SW480 (cell line): ENCODE data around the gene ABLIM3.

ENCODE experiments used
- DNase-seq: peaks from one replicate; pipeline ENCODE4 v3.0.0-alpha.2; 2016; ENCODE audit warnings: low spot score

The ABLIM3 gene

DNA sequence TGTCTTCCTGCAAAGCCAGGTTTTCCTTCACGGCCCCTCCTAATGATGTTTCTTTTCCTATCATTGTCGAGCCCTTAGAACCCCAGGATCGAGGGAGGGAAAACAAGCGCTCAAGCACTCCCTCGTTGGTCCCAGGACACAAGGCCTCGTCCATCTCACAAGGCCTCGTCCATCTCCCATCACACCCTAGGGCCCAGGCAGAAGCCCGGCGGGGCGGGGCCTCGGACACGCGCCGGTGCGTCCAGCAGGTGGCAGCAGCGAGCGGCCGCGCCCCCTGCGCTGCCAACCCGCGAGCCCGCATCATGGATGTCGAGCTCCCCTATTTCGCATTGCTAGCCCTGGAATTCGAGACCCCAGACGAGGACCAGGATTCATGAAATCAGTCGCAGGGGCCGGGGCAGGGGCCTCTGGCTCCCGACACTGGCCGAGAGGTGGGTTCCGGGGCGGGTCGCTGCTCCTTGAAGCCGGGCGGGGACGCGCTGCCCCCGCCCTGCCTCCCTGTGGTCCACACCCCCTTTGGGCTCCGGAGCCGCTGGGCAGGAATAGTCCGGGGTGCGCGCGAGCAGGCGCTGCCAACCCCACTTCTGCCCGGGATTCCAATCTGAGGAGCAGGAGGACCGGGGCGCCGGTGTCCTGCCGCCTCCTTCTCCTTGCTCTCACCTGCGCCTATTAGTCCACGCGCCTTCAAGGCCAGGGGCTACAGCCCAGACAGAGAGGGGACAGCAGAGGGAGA is at the start of gene ABLIM3:
TSS of gene ABLIM3 (plus strand) at position 270 of the 733 bp plus-strand sequence. CDS start 603 bp downstream, outside the sequence.
- peak; percentile 68 for DNase-seq

DNA sequence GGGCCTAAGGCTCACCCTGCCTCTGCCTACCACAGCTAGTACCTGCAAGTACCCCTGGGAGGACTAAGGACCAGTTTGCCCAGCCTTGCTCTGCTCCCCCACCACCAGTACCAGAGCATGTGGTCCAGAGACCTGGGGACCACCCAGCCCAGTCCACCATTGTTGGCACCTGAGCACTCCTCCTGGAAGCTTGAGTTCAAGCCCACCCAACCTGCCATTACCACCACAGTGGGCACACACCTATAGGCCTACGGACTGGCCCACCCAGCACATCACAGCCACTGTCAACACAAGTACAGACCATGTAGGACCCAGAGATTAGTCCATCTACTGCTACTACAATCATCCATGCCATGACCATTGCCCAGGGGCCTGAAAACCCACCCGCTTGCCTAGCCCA is 47.7 kb upstream of the ABLIM3 start:
- no peak for DNase-seq

DNA sequence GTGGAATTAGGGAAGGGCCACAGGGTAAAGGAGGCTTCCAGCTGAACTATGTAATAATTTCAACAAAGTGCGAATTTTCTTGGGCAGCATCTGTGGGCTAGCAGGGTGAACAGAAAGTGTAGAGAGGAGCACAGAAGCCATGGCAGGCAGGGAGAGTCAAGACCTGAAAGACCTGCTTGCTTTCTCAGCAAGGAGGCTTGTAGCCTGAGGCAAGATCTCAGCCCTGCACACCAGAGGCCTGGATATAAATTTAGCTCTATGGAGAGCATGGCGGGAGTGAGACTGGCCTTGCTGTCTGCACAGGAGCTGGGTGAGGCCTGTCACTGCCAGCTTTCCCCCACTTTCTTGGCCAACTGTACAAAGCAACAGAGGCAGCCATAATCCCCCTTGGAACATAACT is 46.3 kb upstream of the ABLIM3 start:
- DNase-seq = no peak

DNA sequence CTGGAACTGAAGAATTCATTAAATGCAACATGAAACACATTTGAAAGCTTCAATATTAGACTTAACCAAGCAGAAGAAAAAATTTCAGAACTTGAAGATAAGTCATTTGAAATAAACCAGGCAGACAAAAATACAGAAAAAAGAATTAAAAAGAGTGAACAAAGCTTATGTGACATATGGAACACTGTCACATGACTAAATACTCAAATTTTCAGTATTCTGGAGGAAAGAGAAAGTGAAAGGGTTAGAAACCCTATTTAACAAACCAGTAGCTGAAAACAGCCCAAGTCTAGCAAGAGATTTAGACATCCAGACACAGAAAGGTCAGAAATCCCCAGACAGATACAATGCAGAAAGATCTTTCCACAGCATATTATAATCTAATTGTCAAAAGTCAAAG is 41.4 kb upstream of the ABLIM3 start:
- DNase-seq = no peak

DNA sequence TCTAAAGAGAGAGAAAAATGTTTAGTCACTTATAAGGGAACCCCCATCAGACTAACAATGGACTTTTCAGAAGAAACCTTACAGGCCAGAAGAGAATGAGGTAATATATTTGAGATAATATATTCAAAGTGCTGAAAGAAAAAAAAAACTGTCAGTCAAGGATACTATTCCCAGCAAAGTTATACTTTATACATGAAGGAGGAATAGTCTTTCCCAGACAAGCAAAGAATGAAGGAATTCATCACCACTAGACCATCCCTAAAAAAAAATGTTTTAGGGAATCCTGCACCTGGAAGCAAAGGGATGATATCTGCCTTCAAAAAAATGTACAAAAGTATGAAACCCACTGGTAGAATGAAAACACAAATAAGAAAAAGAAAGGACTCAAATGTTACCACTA is 41.0 kb upstream of the ABLIM3 start:
- DNase-seq = no peak

DNA sequence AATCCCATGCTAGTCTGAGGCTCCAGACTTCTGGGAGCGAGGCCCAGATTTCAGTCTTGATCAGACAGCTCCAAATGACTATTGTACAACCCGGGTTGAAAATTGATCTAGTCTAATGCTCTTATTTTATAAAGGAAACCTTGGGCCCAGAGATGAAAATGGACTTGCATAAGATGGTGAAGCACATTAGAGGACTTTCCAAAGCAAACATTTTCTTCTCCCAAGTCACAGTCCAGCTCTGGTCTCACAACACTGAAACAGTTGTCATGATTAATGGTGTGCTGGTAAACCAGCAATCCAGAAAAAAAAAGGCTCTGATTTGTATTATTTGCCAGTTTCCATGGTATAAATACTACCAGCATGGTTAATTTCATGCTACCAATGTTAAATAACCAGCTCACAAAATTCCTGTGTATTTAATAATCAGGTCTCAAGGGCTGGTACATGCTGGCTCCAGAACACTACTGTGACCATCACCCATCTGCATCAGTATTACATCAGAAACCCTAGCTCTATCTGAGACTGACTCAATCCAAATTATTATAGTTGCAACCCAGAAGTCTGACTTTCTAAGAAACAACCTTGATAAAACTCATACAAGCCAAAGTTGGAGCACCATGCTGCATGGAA is 32.5 kb upstream of the ABLIM3 start:
- DNase-seq = no peak

DNA sequence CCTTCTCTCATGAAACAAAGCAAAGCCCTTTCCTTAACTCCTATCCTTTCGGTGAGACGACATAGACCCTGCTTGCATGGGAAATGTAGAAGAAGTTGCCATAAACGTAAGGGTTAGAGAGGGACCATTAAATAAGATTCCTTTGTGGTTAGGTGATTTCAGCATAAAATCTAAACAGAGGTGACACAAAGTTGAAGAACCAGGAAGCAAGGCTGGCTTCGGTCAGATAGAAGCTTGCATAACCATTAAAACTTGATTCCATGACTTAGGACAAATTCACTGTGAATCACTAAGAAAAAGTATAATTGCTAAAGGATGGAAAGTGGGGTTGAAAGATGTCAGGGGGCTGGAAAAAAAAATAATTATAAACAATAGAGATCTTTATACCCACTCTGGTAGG is 30.9 kb upstream of the ABLIM3 start:
- no peak for DNase-seq

DNA sequence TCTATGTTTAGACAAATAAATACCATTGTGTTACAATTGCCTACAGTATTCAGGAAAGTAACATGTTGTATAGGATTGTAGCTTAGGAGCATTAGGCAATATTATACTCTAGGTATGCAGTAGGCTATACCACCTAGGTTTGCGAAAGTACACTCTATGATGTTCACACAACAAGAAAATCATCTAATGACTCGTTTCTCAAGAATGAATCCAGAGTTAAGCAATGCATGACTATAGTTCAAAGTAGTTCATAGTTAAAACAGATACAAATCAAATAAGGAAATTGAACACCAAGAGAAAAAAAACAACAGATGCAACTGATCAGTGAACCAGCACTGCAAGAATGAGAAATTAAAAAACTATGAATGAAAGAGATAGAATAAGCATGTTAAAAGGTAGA is 27.6 kb upstream of the ABLIM3 start:
- DNase-seq = peak; percentile 32

DNA sequence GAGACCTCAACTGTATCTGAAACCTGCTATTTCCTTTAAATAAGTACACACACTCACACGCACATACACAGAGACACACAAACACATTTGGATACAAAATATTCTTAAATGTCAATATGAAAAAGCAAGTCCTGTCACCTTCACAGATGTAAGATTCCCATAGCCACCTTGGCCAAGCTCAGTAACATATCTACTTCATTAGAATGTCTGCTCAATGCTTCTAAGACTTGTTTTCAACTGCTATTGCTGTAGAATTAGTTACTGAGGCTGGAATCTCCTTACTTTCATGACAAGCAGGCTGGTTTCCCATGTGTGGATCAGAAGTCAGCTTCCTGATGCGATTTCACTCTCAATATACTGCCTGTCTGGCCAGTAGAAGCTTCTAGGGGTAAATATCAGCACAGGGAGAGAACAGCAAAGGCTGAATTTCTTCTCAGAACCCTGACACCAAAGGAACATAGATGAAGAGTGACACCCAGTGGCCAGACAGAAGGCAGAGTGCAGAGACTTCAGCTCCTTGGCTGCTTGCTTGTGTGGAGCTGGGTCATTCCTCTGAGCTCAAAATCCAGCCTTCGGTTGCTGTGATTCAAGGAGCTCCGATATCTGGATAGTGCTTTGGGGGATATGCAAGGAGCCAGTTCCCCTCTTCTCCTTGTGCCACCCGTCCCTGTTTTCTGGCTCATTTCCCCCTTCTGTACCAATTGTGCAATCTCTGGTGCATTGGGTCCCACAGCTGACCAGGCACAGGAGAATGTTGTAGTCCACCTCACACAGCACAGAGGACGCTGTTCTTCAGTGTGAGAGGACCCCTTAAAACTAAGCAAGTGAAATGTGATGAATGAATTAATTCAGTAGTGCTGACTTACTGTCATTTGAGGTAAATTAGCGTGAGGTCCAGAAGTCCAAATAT is 26.6 kb upstream of the ABLIM3 start:
- peak; percentile 89 for DNase-seq

DNA sequence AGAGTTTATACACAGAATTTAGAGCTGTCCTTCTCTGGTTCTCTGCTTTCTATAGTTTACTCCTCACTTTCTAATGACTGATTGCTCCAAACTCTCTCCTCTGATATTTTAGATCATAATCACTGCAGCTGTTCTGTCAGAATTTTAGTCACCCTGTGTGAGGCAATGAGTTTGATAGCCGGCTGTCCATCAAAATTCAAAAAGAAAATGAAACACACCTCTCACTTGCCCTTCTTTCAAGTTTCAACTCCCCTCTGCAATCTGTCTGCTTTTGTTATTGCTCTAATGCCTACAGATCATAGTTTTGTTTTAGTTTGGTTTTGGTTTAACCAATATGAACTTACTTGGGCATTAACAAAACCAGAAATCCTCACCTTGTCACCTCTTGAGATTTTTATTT is 23.3 kb upstream of the ABLIM3 start:
- no peak for DNase-seq

DNA sequence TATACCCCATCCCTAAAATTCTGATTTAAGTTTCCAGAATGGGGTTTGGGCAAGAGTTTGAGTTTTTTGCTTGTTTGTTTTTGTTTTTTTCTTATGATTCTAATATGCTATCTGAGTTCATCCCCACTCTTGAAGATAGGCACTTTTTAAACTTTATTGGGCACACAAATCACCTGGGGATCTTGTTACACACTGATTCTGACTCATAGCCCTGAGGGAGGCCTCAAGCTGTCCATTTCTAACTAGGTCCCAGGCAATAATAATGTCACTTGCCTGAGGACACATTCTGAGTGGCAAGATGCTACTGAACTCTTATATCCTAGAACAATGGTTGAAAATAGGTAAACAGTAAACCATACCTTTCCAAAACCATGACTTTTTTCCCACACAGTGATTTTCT is 22.8 kb upstream of the ABLIM3 start:
- peak; percentile 39 for DNase-seq

DNA sequence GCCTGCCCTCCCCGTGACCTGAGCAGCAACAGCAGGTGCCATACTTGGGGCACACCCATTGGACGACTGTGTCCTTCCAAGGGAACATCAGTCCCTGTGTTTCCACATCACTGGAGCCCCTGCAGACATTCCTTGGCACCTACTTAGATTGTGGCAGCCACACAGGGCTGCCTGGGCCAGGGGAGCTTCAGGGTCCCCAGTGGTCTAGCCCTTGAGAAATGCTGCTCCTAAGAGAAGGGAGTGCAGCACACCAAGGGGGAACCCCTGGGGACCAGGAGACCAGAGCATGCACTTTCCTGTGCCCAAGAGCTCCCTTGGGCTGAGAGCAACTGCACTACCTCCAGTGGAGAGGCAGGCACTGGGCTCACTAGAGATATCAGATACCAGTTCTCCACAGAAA is 20.1 kb upstream of the ABLIM3 start:
- DNase-seq = no peak

DNA sequence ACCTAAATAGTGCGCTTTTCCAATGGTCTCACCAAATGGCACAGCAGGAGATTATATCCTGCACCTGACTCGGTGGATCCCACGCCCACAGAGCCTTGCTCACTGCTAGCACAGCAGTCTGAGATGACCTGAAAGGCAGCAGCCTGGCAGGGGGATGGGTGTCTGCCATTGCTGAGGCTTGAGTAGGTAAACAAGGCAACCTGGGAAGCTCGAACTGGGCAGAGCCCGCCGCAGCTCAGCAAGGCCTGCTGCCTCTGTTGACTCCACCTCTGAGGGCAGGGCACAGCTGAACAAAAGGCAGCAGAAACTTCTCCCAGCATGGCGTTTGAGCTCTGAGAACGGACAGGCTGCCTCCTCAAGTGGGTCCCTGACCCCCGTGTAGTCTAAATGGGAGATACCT is 18.1 kb upstream of the ABLIM3 start:
- DNase-seq = no peak

DNA sequence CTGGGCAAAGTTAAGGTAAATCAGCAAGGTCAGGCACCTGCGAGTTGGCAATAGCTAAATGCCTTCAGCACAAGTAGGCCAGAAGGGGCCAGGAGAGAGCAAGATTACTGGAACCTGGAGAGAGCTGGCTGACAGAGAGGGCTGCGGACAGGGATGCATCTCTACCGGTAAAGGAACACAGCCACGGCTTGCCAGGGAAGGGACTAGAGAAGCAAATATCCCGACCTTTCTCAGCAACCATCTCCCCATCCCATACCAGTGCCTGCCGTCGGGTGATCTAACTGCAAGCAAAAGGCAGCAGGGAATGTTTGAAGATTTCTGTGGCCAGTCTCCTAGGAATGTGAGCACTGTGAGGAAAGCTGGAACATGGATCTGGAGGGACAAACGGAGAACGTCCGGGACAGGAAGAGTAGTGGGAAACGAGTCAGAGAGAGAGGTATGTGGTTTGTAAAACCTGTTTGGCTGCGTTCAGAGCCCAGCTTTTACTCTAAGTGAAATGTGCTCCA is 15.9 kb upstream of the ABLIM3 start:
- DNase-seq = peak; percentile 38

DNA sequence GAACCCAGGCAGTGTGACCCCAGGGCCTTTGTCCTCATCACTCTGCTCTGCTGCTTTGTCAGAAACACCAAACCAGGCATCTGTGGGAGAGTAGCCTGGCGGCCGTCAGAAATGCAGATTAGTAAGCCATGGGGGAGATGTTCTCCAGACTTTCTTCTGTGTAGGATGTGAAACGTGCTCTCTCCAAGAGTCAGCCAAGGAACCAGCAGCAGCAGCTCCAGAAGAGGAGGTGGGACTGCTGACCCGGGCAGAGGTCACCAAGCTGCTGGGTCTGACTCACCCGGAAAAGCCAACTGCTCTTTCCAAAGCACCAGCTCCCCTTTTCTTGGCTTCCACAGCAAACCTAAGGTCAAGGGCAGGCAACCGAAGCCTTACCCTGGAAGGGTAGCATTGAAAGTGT is 14.4 kb upstream of the ABLIM3 start:
- no peak for DNase-seq

DNA sequence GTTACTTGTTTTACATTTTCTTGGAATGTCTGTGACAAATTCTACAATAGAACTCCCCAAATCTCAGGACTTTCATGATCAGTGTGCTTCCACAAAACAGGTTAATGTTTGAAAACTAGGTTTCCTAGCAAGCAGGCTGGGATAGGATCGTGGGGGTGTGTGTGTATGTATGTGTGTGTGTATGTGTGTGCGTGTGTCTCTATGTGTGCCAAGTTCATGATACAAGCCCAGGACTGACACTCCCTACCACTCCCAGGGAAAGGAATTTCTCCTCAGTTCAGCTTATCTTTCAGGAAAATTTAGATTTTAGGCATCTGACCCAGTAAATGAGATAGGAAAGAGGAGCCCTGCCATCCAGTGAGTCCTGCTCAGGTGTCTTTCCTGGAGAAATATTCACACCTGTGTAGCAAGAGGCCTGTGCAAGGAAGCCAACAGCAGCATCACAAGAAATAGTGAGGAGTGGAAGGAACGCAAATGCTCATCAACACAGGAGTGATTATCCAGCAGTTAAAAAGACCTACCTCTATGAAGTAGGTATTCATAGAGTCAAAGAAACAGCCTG is 13.8 kb upstream of the ABLIM3 start:
- DNase-seq = no peak

DNA sequence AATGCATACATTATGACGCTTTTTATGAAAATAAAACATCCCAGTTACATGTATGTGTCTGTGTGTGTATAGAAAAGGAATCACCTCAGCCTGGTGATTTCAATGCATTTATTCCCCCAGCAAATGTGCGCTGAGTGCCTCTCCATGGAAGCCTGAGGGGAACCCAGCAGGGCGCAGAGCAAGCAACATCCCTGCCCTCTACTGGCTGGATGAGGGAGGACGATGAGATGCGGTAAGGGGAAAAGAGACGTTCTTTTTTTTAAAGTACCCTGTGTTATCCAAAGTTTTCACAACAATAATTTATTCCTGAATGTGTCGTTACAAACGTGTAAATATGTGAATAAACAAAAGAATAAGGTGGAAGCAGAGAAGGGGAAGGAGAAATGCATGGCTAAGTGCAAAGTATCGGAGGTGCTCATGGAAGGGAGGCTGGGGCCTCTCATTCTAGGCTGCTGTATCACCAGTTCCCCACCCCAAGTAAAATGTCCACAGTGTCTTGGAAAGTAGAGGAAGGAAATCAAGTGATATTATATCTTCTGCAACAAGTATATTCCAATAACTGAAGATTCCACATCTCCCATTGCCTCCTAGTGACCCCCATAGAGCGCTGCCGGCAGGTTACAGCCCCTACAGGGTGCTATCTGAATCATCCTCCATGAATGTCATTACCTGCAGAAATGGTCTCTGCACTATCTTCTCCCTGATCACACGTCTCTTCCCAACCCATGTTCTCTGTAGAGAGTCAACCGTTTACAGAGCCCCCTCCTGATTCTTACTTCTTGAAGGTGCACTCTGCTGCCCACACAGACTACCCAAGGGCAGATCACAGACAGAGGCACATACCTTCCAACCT is 13.0 kb upstream of the ABLIM3 start:
- DNase-seq = peak; percentile 49

DNA sequence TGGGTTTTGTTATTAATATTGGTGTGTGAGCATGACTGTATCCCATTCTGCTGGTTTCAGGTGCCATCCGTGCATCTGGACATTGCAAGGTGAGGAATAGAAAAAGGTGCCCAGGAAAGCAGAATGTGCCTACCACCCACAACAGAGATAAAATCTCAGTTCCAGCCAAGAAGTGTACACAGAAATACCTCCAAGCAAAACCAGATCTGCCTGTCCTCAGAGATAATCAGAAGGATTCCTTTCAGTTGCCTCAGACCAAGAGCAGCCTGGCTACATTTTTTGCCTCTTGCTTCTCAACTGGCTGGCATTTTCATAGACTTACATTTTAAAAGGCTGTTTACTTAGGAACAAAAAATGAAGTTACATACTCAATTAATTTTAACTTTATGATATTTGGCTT is 12.1 kb upstream of the ABLIM3 start:
- no peak for DNase-seq

DNA sequence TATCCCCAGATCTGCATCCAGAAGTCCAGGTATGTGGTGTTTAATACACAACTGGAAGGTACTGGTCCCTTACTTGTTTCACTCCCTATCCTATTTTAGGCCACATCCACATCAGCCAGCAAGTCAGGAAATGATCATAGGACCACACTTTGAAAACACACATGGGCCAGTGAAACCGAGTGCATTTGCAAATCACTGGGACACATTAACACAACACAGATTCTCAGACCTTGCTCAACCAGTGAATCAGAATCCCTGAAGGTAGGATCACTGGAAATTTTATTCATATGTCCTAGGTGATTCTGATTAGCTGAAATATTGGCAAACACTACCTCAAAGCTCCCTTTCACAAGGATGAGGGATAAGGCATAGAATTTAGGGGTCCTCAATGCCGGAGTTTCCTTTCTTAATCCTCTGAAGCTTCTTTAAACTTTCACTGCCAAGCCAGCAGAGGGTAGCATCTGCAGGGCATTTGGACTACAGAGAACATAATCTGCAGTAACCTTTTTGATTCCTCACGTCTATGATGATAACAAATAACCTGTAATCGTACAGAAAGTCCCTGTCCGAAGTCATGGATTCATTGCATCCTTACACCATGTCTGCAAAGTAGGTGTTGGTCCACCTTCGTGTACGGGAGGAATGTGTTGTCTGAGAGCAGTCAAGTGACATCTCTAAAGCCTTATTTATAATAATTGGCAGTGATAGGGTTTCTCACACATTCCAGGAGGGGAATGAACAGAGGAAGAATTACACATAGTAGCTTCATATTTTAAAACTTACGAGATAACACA is 11.0 kb upstream of the ABLIM3 start:
- DNase-seq = peak; percentile 33

DNA sequence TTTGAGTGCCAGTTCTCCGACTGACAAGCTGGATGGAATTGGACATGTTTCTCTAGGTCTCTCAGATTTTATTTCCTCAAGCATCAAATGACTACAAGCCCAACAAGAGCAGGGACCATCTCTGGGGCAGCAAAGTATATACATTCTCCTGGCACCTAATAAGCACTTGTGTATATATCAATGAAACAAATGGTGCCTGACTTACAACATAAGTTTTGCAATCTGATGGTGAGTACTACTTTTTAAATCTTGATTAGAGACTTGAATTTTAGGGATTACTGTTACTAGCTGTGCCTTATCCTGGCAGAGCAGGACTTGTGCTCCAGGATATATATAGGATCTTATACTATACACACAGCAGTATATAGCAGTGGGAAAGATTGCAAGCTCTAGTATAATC is 8.8 kb upstream of the ABLIM3 start:
- DNase-seq = no peak
